CD4-positive, CD25-positive, alpha-beta regulatory T cell (primary cell): ENCODE results near the gene ELMO1. TPM values are rescaled to one million over a fixed set of nuclear protein-coding genes. Genes with fewer than 3 reads are reported as not detected.

Experiments
- ATAC-seq, 2 donors: fragments of 150-1000 bp; cut with Tn5 transposase; one replicate each; pipeline ENCODE4 v1.10.0; 2021; ENCODE audit warnings: low read depth in 2 of 2, moderate number of reproducible peaks in 2 of 2, moderate library complexity in 1 of 2
- DNase-seq, 3 donors: peaks; one replicate each; pipeline versions ENCODE4 v3.0.0 to v3.0.0-alpha.2; 2012 to 2022; ENCODE audit warnings: mixed read lengths in 1 of 3
- H3K27ac ChIP-seq: one replicate; pipeline ENCODE4 v1.7.0; 2013; ENCODE audit warnings: mild to moderate bottlenecking, low read length; ENCODE audit not compliant: insufficient read depth, poor library complexity, severe bottlenecking
- H3K27me3 ChIP-seq: one replicate; pipeline ENCODE4 v1.7.0; 2013; ENCODE audit warnings: low read length; ENCODE audit not compliant: control insufficient read depth, insufficient read depth
- H3K36me3 ChIP-seq: one replicate; pipeline ENCODE4 v1.7.0; 2013; ENCODE audit warnings: mild to moderate bottlenecking, low read length, moderate library complexity; ENCODE audit not compliant: control insufficient read depth, insufficient read depth
- H3K4me1 ChIP-seq: 2 replicates; pipeline ENCODE4 v1.7.0; 2013; ENCODE audit warnings: mild to moderate bottlenecking, low read length; ENCODE audit not compliant: insufficient read depth, control insufficient read depth, poor library complexity, severe bottlenecking
- H3K4me3 ChIP-seq: one replicate; pipeline ENCODE4 v1.7.0; 2013; ENCODE audit warnings: low read depth, mild to moderate bottlenecking, low read length, moderate library complexity
- H3K9me3 ChIP-seq, 2 experiments: 1 replicate in 1 of 2; 2 replicates in 1 of 2; pipeline ENCODE4 v1.7.0; 2013; ENCODE audit warnings: low read length in 2 of 2, mild to moderate bottlenecking in 1 of 2, moderate library complexity in 1 of 2; ENCODE audit not compliant: control insufficient read depth in 2 of 2
- H3K27ac Mint-ChIP-seq, 3 donors: one replicate each; pipeline ENCODE4 v1.8.0; 2020 to 2022; ENCODE audit warnings: mild to moderate bottlenecking in 3 of 3, mixed read lengths in 3 of 3, moderate library complexity in 2 of 3
- H3K27me3 Mint-ChIP-seq: one replicate; pipeline ENCODE4 v1.8.0; 2022; ENCODE audit warnings: mild to moderate bottlenecking, mixed read lengths
- H3K36me3 Mint-ChIP-seq: one replicate; pipeline ENCODE4 v1.8.0; 2020; ENCODE audit warnings: mixed read lengths
- H3K4me1 Mint-ChIP-seq, 4 donors: one replicate each; pipeline ENCODE4 v1.8.0; 2020 to 2022; ENCODE audit warnings: mixed read lengths in 4 of 4, mild to moderate bottlenecking in 1 of 4
- H3K4me3 Mint-ChIP-seq, 4 donors: one replicate each; pipeline ENCODE4 v1.8.0; 2020 to 2022; ENCODE audit warnings: mild to moderate bottlenecking in 4 of 4, mixed read lengths in 4 of 4, moderate library complexity in 3 of 4
- H3K9me3 Mint-ChIP-seq, 7 donors: one replicate each; pipeline ENCODE4 v1.8.0; 2020 to 2022; ENCODE audit warnings: mixed read lengths in 7 of 7, mild to moderate bottlenecking in 3 of 7, moderate library complexity in 2 of 7
- polyA plus RNA-seq, 4 donors: library from polyadenylated mRNA; unstranded; fragments of 300-500 nt; fragmentation: Illumina TruSeq; gene quantifications; one replicate each; pipeline ENCODE4 v1.2.3, GENCODE V29; 2021
- total RNA-seq: library from RNA; stranded (reverse); gene quantifications from one replicate; pipeline ENCODE4 v1.2.3, GENCODE V29; 2022

Gene ELMO1
- total and polyA plus RNA-seq, 5 donors from 2014 or later: 39.5 to 162 (median 53.5) TPM

DNA sequence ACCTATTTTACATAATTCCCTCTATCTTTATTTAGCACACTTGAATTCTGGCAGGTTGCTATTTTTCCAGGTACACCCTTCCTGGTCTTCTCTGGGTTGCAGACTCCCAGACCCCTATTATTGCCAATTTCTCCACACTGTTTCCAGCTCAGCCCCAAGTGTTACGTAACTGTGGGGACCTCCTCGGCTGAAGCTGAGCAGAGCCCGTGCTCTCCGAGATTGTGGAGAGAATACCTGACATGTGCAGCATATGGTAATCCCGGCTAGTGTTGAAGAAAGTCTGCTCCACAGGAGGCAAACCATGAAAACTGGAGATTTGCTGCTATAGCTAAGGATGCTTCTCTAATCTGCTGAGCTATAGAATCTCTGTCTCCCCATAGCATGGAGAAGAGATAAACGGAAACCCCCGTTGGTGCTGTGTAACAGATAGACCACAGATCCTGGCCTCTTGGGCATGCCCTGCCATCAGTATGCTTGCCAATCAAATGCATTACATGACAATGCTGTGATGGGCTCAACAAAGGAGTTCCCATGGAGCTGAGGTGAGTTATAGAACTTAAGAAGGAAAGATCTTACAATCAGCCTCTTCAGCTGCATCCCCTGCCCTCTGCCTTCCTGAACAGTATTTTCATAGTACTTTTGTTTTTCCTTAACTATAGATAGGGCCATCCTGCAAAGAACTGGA is 579.8 kb downstream of the ELMO1 start:
- H3K36me3 ChIP-seq: peaks cover 65% of the 10 kb centered on the region
- ATAC-seq (no peak), DNase-seq (no peak)
- Mint-ChIP-seq H3K4me3 (no peak overlapping the region), H3K36me3 (peaks cover 87% of the 10 kb centered on the region), H3K27ac (peak overlapping the region in 1 of 3 donors; percentile 32), H3K9me3 (no peaks in the 10 kb centered on the region), H3K4me1 (peaks cover 0 to 12% (median 9%) of the 10 kb centered on the region in 4 donors), H3K27me3 (no peaks in the 10 kb centered on the region)
- H3K9me3 ChIP-seq: no peaks in the 10 kb centered on the region
- H3K4me3 ChIP-seq: no peak overlapping the region
- H3K27me3 ChIP-seq: no peaks in the 10 kb centered on the region
- no peaks in the 10 kb centered on the region for H3K4me1 ChIP-seq
- H3K27ac ChIP-seq: no peak overlapping the region

DNA sequence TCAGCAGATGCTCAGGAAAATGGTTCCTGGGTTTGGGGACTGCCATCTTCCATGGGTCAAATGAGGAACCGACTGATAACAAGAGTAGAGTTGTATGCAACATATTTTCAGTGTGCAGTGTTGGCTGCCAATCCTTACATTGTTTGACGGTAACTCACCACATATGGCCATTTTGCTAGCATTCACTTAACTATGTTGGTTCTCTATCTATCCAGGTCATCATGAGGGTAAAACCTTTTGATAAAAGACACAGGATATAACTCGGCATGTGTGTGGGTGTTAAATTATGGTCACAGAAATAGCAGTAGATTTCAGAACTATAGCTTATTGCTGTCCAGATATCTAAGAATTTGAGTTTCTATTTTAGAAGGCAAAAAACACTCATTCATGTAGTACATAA is 583.6 kb downstream of the ELMO1 start:
- Mint-ChIP-seq H3K9me3 (no peaks in the 10 kb centered on the region), H3K27me3 (no peaks in the 10 kb centered on the region), H3K4me3 (no peak overlapping the region), H3K36me3 (peaks cover 93% of the 10 kb centered on the region), H3K27ac (peak overlapping the region in 1 of 3 donors; percentile 7), H3K4me1 (peaks cover 0 to 15% (median 9%) of the 10 kb centered on the region in 4 donors)
- Histone ChIP-seq H3K9me3 (no peaks in the 10 kb centered on the region), H3K27ac (no peak overlapping the region), H3K27me3 (no peaks in the 10 kb centered on the region), H3K36me3 (peaks cover 73% of the 10 kb centered on the region), H3K4me3 (no peak overlapping the region), H3K4me1 (no peaks in the 10 kb centered on the region)
- ATAC-seq (no peak), DNase-seq (no peak)

DNA sequence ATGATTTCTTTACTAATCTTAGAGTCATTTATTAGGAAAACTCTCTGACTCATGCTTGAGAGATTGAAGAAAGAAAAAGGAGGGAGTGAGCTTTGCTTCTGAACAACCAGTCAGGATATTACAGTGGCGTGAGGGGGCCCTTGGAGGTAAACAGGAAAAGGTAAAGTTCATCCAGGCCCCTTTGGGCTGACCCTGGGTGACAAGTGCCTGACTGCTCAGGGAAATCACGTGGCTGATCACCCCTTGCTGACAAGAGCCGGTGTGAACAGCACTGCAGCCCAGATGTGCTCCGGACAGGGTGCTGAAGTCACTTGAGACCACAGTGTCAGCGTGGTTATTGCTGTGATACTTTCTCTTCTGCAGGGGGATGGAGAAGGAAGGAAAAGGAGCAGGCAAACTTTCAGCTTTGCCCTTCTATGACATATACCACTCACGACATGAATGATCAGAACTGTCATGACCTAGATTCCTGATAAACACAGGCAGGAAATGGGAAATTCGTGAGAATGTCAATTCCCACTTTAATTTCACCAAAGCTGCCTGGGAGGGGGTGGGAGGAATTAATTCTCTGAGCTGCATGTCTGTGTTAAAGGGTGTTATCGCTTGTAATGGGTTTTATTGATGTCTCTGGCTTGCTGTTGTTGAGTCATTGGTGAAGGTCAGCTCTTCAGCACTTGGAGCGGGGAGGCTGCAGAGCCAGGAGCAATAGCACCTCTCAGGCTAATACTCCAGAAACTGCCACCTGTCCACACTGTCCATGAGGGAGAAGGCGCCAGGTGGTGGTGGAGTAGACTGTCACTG is 584.6 kb downstream of the ELMO1 start:
- Histone ChIP-seq H3K9me3 (no peaks in the 10 kb centered on the region), H3K4me3 (no peak overlapping the region), H3K27ac (no peak overlapping the region), H3K4me1 (no peaks in the 10 kb centered on the region), H3K27me3 (no peaks in the 10 kb centered on the region), H3K36me3 (peaks cover 73% of the 10 kb centered on the region)
- ATAC-seq: no peak
- Mint-ChIP-seq H3K4me3 (no peak overlapping the region), H3K27ac (peak overlapping the region in 2 of 3 donors; percentile 18 to 62), H3K9me3 (no peaks in the 10 kb centered on the region), H3K4me1 (peaks cover 0 to 17% (median 9%) of the 10 kb centered on the region in 4 donors), H3K36me3 (peaks cover 93% of the 10 kb centered on the region), H3K27me3 (no peaks in the 10 kb centered on the region)
- DNase-seq: no peak

DNA sequence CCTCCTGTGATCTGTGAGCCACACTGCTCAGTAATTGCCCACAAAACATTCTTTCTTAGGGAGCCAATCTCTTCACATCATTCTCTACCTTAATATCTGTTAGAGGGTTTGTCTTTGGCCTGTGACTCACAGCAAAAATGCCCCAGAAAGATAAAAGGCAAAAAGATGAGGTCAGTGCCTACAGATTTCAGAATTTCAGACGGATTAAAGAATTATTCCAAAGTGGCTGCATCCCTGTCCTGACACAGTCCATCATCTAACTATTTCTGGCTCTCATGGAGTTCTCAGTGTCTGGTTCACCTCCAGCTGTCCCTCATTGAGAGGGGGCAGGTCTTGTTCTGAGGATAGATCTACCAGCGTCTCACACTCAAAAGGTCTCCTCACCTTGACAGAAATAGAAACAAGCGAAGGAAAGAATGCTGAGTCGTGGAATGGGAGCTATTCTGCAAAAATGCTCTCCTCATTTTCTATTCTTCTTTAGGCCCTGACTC is 585.8 kb downstream of the ELMO1 start:
- H3K4me1 ChIP-seq: no peaks in the 10 kb centered on the region
- H3K27me3 Mint-ChIP-seq: no peaks in the 10 kb centered on the region
- no peak overlapping the region for H3K4me3 ChIP-seq
- H3K27me3 ChIP-seq: no peaks in the 10 kb centered on the region
- no peaks in the 10 kb centered on the region for H3K9me3 ChIP-seq
- H3K27ac Mint-ChIP-seq: peak overlapping the region in 1 of 3 donors; percentile 42
- ATAC-seq: no peak
- no peak for DNase-seq
- H3K9me3 Mint-ChIP-seq: peaks cover 0 to 2% (median 0%) of the 10 kb centered on the region in 7 donors
- no peak overlapping the region for H3K27ac ChIP-seq
- H3K4me1 Mint-ChIP-seq: peaks cover 0 to 17% (median 9%) of the 10 kb centered on the region in 4 donors
- peaks cover 94% of the 10 kb centered on the region for H3K36me3 Mint-ChIP-seq
- H3K36me3 ChIP-seq: peaks cover 77% of the 10 kb centered on the region
- no peak overlapping the region for H3K4me3 Mint-ChIP-seq

DNA sequence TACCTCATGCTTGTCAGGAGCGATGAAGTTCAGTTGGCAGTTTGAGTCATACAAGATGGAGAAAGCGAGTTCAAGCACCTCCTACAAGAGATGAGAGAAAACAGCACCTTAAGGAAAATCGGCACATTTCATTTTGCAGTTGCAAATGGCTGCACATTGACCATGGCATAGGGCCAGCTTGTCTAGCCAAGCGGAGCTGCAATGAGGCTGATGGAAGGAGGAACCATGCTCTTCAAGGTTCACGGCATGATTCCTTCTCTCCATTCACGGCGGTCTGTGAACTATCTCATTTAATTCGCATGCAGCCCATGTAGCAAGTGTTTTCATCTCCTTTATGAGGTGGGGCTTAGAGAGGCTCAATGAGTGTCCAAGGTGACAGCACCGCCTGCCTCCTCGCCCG is 587.0 kb downstream of the ELMO1 start:
- no peak for ATAC-seq

DNA sequence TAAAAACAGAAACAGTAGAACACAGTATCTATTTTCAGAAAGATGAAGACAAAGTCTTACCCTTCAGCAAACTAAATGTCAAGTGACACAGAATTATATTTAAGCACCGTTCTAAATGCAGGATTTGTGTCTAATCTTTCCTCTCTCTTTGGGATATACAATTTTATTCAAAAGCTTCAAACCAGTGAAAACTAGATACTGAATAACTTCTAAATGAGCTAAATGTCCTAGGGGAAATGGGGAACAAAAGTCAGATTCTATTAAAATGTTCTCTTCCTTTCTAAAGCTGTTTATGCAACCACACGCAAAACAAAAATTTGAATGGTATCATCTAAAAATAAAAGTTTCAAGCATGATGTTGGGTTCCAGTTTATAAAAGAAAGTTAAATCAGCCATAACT is 588.0 kb downstream of the ELMO1 start:
- H3K9me3 ChIP-seq: no peaks in the 10 kb centered on the region
- peaks cover 0 to 11% (median 7%) of the 10 kb centered on the region in 4 donors for H3K4me1 Mint-ChIP-seq
- DNase-seq: no peak
- no peak overlapping the region for H3K4me3 Mint-ChIP-seq
- H3K27me3 ChIP-seq: no peaks in the 10 kb centered on the region
- H3K36me3 ChIP-seq: peaks cover 81% of the 10 kb centered on the region
- H3K4me1 ChIP-seq: no peaks in the 10 kb centered on the region
- no peak overlapping the region for H3K4me3 ChIP-seq
- peaks cover 0 to 2% (median 0%) of the 10 kb centered on the region in 7 donors for H3K9me3 Mint-ChIP-seq
- no peak for ATAC-seq
- H3K27ac Mint-ChIP-seq: no peak overlapping the region
- no peak overlapping the region for H3K27ac ChIP-seq
- peaks cover 90% of the 10 kb centered on the region for H3K36me3 Mint-ChIP-seq
- no peaks in the 10 kb centered on the region for H3K27me3 Mint-ChIP-seq

More for the DNA sequence above, 587.0 kb downstream of the ELMO1 start:
- no peak overlapping the region for H3K27ac Mint-ChIP-seq
- H3K9me3 Mint-ChIP-seq: peaks cover 0 to 2% (median 0%) of the 10 kb centered on the region in 7 donors
- Histone ChIP-seq H3K9me3 (no peaks in the 10 kb centered on the region), H3K4me1 (no peaks in the 10 kb centered on the region), H3K4me3 (no peak overlapping the region), H3K36me3 (peaks cover 75% of the 10 kb centered on the region), H3K27ac (no peak overlapping the region), H3K27me3 (no peaks in the 10 kb centered on the region)
- no peak for DNase-seq
- H3K36me3 Mint-ChIP-seq: peaks cover 90% of the 10 kb centered on the region
- H3K4me3 Mint-ChIP-seq: no peak overlapping the region
- H3K27me3 Mint-ChIP-seq: no peaks in the 10 kb centered on the region
- H3K4me1 Mint-ChIP-seq: peaks cover 0 to 11% (median 7%) of the 10 kb centered on the region in 4 donors

DNA sequence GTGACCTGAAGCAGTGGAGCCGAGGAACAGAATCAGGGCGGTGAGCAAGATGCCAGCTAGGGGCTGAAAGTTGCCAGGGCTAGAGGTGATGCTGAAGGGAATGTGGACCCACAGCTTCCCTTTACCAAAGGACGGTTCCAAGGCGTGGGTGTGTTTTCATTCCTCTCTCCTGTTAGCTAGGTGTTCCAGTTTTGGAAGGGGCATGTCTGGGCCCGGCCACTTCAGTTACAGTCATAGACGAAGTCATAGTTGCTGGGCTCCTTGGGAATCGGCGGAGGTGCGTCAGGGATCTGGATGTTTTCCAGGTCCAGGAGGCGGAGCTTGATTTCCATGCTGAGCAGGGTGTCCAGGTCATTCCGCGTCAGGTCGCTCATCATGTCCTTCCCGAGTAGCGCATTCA is 593.3 kb downstream of the ELMO1 start:
- peak overlapping the region in 1 of 4 donors; percentile 53 for H3K4me3 Mint-ChIP-seq
- Histone ChIP-seq H3K9me3 (no peaks in the 10 kb centered on the region), H3K27ac (no peak overlapping the region), H3K27me3 (no peaks in the 10 kb centered on the region), H3K4me3 (no peak overlapping the region), H3K36me3 (peaks cover 53% of the 10 kb centered on the region), H3K4me1 (no peaks in the 10 kb centered on the region)
- ATAC-seq: no peak
- H3K9me3 Mint-ChIP-seq: peaks cover 0 to 8% (median 3%) of the 10 kb centered on the region in 7 donors
- H3K27me3 Mint-ChIP-seq: no peaks in the 10 kb centered on the region
- peaks cover 4 to 9% (median 7%) of the 10 kb centered on the region in 4 donors for H3K4me1 Mint-ChIP-seq
- H3K27ac Mint-ChIP-seq: peak overlapping the region in 1 of 3 donors; percentile 43
- H3K36me3 Mint-ChIP-seq: peaks cover 72% of the 10 kb centered on the region
- no peak for DNase-seq
